Breast epithelium (tissue), 4 donors: ENCODE results near the gene ZDHHC20. TPM values are rescaled to one million over a fixed set of nuclear protein-coding genes. Genes with fewer than 3 reads are reported as not detected.

Experiments used
- DNase-seq, 2 donors: peaks; one replicate each; pipeline ENCODE4 v3.0.0-alpha.2; 2019; ENCODE audit warnings: low spot score in 2 of 2
- H3K27ac ChIP-seq, 2 donors: fragments of 200-600 bp; sonication (generic) in 1 of 2; one replicate each; pipeline ENCODE4 v1.5.1; 2016 to 2019; ENCODE audit warnings: mild to moderate bottlenecking in 1 of 2
- H3K27me3 ChIP-seq, 2 donors: fragments of 200-600 bp; sonication (generic) in 1 of 2; one replicate each; pipeline versions ENCODE4 v1.5.1 to v1.6.0; 2017 to 2019; ENCODE audit warnings: control low read depth in 1 of 2, mild to moderate bottlenecking in 1 of 2
- H3K36me3 ChIP-seq: fragments of 200-600 bp; one replicate; pipeline ENCODE4 v1.5.1; 2019
- H3K4me1 ChIP-seq, 2 donors: fragments of 200-600 bp; sonication (generic); one replicate each; pipeline ENCODE4 v1.5.1; 2016 to 2019; ENCODE audit warnings: control low read depth in 1 of 2
- H3K4me3 ChIP-seq, 3 donors: fragments of 200-600 bp; sonication (generic); 1 replicate in 2 of 3; 2 replicates in 1 of 3; pipeline ENCODE4 v1.5.1; 2016 to 2019; ENCODE audit warnings: mild to moderate bottlenecking in 3 of 3, moderate library complexity in 2 of 3
- H3K9me3 ChIP-seq, 2 donors: fragments of 200-600 bp; sonication (generic) in 1 of 2; one replicate each; pipeline ENCODE4 v1.5.1; 2016 to 2019; ENCODE audit warnings: control low read depth in 1 of 2
- CTCF ChIP-seq, 3 donors: fragments of 450-650 bp; IDR thresholded peaks; one replicate each; pipeline ENCODE4 v1.5.1; 2016 to 2017; ENCODE audit warnings: antibody characterized with exemption in 3 of 3, mild to moderate bottlenecking in 3 of 3, moderate library complexity in 3 of 3
- POLR2A ChIP-seq: fragments of 450-650 bp; IDR thresholded peaks from one replicate; pipeline ENCODE4 v1.6.1; 2016; ENCODE audit warnings: antibody characterized with exemption, mild to moderate bottlenecking, moderate library complexity
- POLR2AphosphoS5 ChIP-seq, 3 donors: sonication (generic); formaldehyde crosslinking; IDR thresholded peaks; one replicate each; pipeline ENCODE4 v1.6.1; 2017; ENCODE audit warnings: antibody characterized with exemption in 3 of 3
- intact Hi-C: fragments of 100-400 bp; cut with DNase I; formaldehyde crosslinking; loops from one replicate; pipeline ENCODE4 v1.15.1; 2023; ENCODE audit warnings: low total_unique reads
- total RNA-seq, 3 donors: library from RNA; depleted of rRNA; stranded (reverse); fragments of >200 nt; gene quantifications; one replicate each; pipeline ENCODE4 v1.1.0, GENCODE V29; 2016

ZDHHC20 gene
- total RNA-seq, 3 donors from 2014 or later: 50.9 to 79.0 (median 57.7) TPM

GRCh38 chr13:21364916-21365315 lies 94.2 kb downstream of the ZDHHC20 start:
- Histone ChIP-seq H3K36me3 (no peaks in the 10 kb centered on the region), H3K27me3 (no peaks in the 10 kb centered on the region), H3K4me3 (no peak overlapping the region), H3K9me3 (peaks cover 0 to 7% of the 10 kb centered on the region in 2 donors), H3K4me1 (no peaks in the 10 kb centered on the region), H3K27ac (no peak overlapping the region)
- DNase-seq: no peak
- intact Hi-C loops: no loop called here
- TF ChIP-seq POLR2A (no peak), POLR2AphosphoS5 (IDR thresholded peaks at IDR 0.05) (no peak), CTCF (IDR thresholded peaks at IDR 0.05) (no peak)

- no peak for DNase-seq
- no peak overlapping the region for H3K27ac ChIP-seq
- H3K27me3 ChIP-seq: no peaks in the 10 kb centered on the region
- no peaks in the 10 kb centered on the region for H3K4me1 ChIP-seq
- intact Hi-C loops: no loop called here
- no peak overlapping the region for H3K4me3 ChIP-seq
- no peaks in the 10 kb centered on the region for H3K36me3 ChIP-seq
- H3K9me3 ChIP-seq: peaks cover 0 to 7% of the 10 kb centered on the region in 2 donors
- TF ChIP-seq POLR2A (no peak), POLR2AphosphoS5 (IDR thresholded peaks at IDR 0.05) (no peak), CTCF (IDR thresholded peaks at IDR 0.05) (no peak)
These were observed 94.7 kb downstream of the ZDHHC20 start for GRCh38 chr13:21364357-21364756.

- Histone ChIP-seq H3K27me3 (no peaks in the 10 kb centered on the region), H3K27ac (no peak overlapping the region), H3K4me1 (no peaks in the 10 kb centered on the region), H3K4me3 (no peak overlapping the region), H3K9me3 (peaks cover 0 to 7% of the 10 kb centered on the region in 2 donors), H3K36me3 (no peaks in the 10 kb centered on the region)
- TF ChIP-seq POLR2A: no peak
- no peak for TF ChIP-seq POLR2AphosphoS5 (IDR thresholded peaks at IDR 0.05)
- no peak for TF ChIP-seq CTCF (IDR thresholded peaks at IDR 0.05)
- intact Hi-C loops: no loop called here
- no peak for DNase-seq
These were observed 96.4 kb downstream of the ZDHHC20 start for GRCh38 chr13:21362741-21363140.

- DNase-seq: no peak
- intact Hi-C loops: no loop called here
- no peak overlapping the region for H3K4me3 ChIP-seq
These were observed 97.4 kb downstream of the ZDHHC20 start for GRCh38 chr13:21361706-21362105.

GRCh38 chr13:21361123-21361522 lies 98.0 kb downstream of the ZDHHC20 start:
- TF ChIP-seq POLR2A (no peak), POLR2AphosphoS5 (IDR thresholded peaks at IDR 0.05) (no peak), CTCF (IDR thresholded peaks at IDR 0.05) (no peak)
- Histone ChIP-seq H3K4me3 (no peak overlapping the region), H3K36me3 (no peaks in the 10 kb centered on the region), H3K4me1 (no peaks in the 10 kb centered on the region), H3K27ac (no peak overlapping the region), H3K27me3 (no peaks in the 10 kb centered on the region), H3K9me3 (peaks cover 0 to 7% of the 10 kb centered on the region in 2 donors)
- intact Hi-C loops: no loop called here
- DNase-seq: no peak

More at GRCh38 chr13:21361706-21362105, 97.4 kb downstream of the ZDHHC20 start:
- Histone ChIP-seq H3K27me3 (no peaks in the 10 kb centered on the region), H3K36me3 (no peaks in the 10 kb centered on the region), H3K27ac (no peak overlapping the region), H3K9me3 (peaks cover 0 to 7% of the 10 kb centered on the region in 2 donors), H3K4me1 (no peaks in the 10 kb centered on the region)
- TF ChIP-seq POLR2A: no peak
- no peak for TF ChIP-seq CTCF (IDR thresholded peaks at IDR 0.05)
- no peak for TF ChIP-seq POLR2AphosphoS5 (IDR thresholded peaks at IDR 0.05)
